ENCODE results near the gene ZNF710.

The ZNF710 gene

DNA sequence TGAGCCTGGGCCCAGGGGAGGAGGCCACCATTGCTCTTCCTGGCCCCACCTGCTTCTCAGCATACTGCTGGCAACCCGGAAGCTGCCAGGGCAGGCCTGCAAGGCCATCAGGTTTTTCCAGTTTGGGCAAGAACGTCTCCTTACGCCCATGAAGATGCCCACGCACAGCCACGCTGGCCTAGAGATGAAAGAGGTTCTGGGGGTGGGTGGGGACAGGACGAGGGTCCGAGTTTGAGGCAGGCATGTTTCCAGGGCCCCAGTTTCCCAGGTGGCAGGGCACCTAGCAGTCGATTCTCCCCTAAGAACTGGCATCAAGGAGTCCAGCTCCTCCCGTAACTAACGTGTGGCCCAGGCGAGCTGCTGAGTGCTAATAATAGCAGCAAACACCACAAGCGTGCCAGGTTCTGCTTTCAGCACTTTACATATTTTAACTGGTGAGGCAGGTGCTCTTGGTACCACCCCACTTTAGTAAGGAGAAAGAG, 45.8 kb downstream of the ZNF710 start:
- Histone ChIP-seq H3K4me2 (ENCODE audit: low read length) (no peak overlapping the region), H3K79me1 (ENCODE audit: low read length) (peaks cover 50% of the 10 kb centered on the region), H2BK5ac (ENCODE audit: low read length) (no peak overlapping the region), H2BK120ac (ENCODE audit: low read depth, low read length) (no peak overlapping the region), H3K56ac (ENCODE audit: low read length) (no peak overlapping the region), H3K27ac (ENCODE audit: low read depth, low read length) (no peak overlapping the region), H4K5ac (ENCODE audit: low read length) (no peak overlapping the region), H4K8ac (ENCODE audit: low read depth, low read length) (no peak overlapping the region), H3K27me3 (ENCODE audit: insufficient read depth, low read length, poor library complexity) (no peaks in the 10 kb centered on the region), H3K36me3 (ENCODE audit: control insufficient read depth, insufficient read depth, low read length) (no peaks in the 10 kb centered on the region), H3K4ac (ENCODE audit: low read depth, low read length) (no peak overlapping the region), H3K9ac (ENCODE audit: low read length) (no peak overlapping the region), H2AK5ac (ENCODE audit: low read length) (no peak overlapping the region), H3K4me3 (ENCODE audit: low read length) (no peak overlapping the region), H3K4me1 (ENCODE audit: control insufficient read depth, low read depth, low read length) (peaks cover 2% of the 10 kb centered on the region), H2BK15ac (replicated peaks; ENCODE audit: low read depth) (no peak overlapping the region), H3K23ac (ENCODE audit: low read length) (no peak overlapping the region), H3K79me2 (ENCODE audit: control insufficient read depth, insufficient read depth, low read length) (peaks cover 10% of the 10 kb centered on the region), H3K18ac (ENCODE audit: low read length) (no peak overlapping the region)
- WGBS (ENCODE audit: extremely low coverage, insufficient coverage, low lambda C conversion rate) = no CpG with 5 or more reads among the region's 12 CpGs
- DNase-seq = no peak

DNA sequence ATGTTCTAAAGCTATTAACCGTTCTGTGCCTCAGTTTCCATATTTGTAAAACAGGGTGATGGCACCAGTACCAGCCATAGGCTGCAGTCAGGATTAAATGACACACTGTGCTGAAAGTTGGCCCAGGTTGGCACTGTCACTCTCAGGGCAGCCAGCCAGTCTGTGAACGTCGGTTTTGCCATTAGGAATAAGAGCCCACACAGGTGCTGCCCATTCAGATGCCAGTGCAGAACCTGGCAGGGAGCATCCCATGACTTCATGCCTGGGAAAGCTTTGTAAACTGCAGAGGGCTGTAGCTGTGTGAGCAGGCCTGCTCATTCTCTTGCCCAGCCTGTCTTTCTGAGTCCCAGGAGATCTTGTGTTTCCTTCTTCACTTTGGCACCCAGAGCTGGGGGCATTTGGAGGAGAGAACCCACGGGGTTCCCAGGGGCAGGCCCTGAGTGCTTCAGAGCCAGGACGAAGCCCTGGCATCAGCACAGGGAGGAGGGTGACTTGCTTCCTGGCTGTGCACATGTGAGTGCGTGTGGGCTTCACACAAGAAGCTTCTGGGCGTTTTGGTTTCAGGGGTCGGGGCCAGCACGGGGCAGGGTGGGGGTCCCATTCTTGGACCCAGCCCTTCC, 46.9 kb downstream of the ZNF710 start:
- Histone ChIP-seq H3K79me1 (ENCODE audit: low read length) (peaks cover 47% of the 10 kb centered on the region), H3K23ac (ENCODE audit: low read length) (no peak overlapping the region), H2BK120ac (ENCODE audit: low read depth, low read length) (no peak overlapping the region), H3K9ac (ENCODE audit: low read length) (no peak overlapping the region), H3K36me3 (ENCODE audit: control insufficient read depth, insufficient read depth, low read length) (no peaks in the 10 kb centered on the region), H3K4me2 (ENCODE audit: low read length) (no peak overlapping the region), H3K4me3 (ENCODE audit: low read length) (no peak overlapping the region), H3K79me2 (ENCODE audit: control insufficient read depth, insufficient read depth, low read length) (peaks cover 7% of the 10 kb centered on the region), H3K18ac (ENCODE audit: low read length) (no peak overlapping the region), H3K56ac (ENCODE audit: low read length) (no peak overlapping the region), H3K27me3 (ENCODE audit: insufficient read depth, low read length, poor library complexity) (no peaks in the 10 kb centered on the region), H2BK5ac (ENCODE audit: low read length) (no peak overlapping the region), H4K8ac (ENCODE audit: low read depth, low read length) (no peak overlapping the region), H3K4me1 (ENCODE audit: control insufficient read depth, low read depth, low read length) (no peaks in the 10 kb centered on the region), H3K4ac (ENCODE audit: low read depth, low read length) (no peak overlapping the region), H2AK5ac (ENCODE audit: low read length) (no peak overlapping the region), H2BK15ac (replicated peaks; ENCODE audit: low read depth) (no peak overlapping the region), H3K27ac (ENCODE audit: low read depth, low read length) (no peak overlapping the region), H4K5ac (ENCODE audit: low read length) (no peak overlapping the region)
- WGBS (ENCODE audit: extremely low coverage, insufficient coverage, low lambda C conversion rate) = no CpG with 5 or more reads among the region's 9 CpGs
- no peak for DNase-seq

DNA sequence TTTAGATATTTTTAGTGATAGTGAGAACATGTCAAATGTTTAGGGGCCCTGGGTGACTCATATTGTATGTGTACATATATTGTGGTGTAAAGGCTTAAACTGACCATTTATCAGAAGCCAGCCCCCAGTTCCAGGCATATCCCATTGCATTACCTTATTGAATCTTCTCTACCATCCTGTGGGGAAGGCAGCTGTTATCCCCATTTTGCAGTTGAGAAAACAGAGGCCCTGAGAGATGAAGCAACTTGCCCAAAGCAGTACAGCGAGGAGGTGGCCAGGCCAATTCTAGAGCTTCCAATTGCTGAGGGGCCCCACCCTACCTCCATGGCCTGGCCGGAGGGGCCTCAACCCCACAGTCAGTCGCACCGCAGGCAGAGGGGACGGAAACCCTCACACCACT, 47.9 kb downstream of the ZNF710 start:
- Histone ChIP-seq H2BK15ac (replicated peaks; ENCODE audit: low read depth) (no peak overlapping the region), H3K27ac (ENCODE audit: low read depth, low read length) (no peak overlapping the region), H4K5ac (ENCODE audit: low read length) (no peak overlapping the region), H3K56ac (ENCODE audit: low read length) (no peak overlapping the region), H3K4me2 (ENCODE audit: low read length) (no peak overlapping the region), H3K4me3 (ENCODE audit: low read length) (no peak overlapping the region), H3K23ac (ENCODE audit: low read length) (peak overlapping the region; percentile 57), H3K4ac (ENCODE audit: low read depth, low read length) (no peak overlapping the region), H2BK120ac (ENCODE audit: low read depth, low read length) (no peak overlapping the region), H3K36me3 (ENCODE audit: control insufficient read depth, insufficient read depth, low read length) (no peaks in the 10 kb centered on the region), H3K4me1 (ENCODE audit: control insufficient read depth, low read depth, low read length) (peaks cover 1% of the 10 kb centered on the region), H3K9ac (ENCODE audit: low read length) (no peak overlapping the region), H2BK5ac (ENCODE audit: low read length) (no peak overlapping the region), H3K79me2 (ENCODE audit: control insufficient read depth, insufficient read depth, low read length) (peaks cover 6% of the 10 kb centered on the region), H3K18ac (ENCODE audit: low read length) (no peak overlapping the region), H2AK5ac (ENCODE audit: low read length) (no peak overlapping the region), H3K79me1 (ENCODE audit: low read length) (peaks cover 47% of the 10 kb centered on the region), H3K27me3 (ENCODE audit: insufficient read depth, low read length, poor library complexity) (no peaks in the 10 kb centered on the region), H4K8ac (ENCODE audit: low read depth, low read length) (no peak overlapping the region)
- no CpG with 5 or more reads among the region's 5 CpGs for WGBS (ENCODE audit: extremely low coverage, insufficient coverage, low lambda C conversion rate)
- DNase-seq = no peak

DNA sequence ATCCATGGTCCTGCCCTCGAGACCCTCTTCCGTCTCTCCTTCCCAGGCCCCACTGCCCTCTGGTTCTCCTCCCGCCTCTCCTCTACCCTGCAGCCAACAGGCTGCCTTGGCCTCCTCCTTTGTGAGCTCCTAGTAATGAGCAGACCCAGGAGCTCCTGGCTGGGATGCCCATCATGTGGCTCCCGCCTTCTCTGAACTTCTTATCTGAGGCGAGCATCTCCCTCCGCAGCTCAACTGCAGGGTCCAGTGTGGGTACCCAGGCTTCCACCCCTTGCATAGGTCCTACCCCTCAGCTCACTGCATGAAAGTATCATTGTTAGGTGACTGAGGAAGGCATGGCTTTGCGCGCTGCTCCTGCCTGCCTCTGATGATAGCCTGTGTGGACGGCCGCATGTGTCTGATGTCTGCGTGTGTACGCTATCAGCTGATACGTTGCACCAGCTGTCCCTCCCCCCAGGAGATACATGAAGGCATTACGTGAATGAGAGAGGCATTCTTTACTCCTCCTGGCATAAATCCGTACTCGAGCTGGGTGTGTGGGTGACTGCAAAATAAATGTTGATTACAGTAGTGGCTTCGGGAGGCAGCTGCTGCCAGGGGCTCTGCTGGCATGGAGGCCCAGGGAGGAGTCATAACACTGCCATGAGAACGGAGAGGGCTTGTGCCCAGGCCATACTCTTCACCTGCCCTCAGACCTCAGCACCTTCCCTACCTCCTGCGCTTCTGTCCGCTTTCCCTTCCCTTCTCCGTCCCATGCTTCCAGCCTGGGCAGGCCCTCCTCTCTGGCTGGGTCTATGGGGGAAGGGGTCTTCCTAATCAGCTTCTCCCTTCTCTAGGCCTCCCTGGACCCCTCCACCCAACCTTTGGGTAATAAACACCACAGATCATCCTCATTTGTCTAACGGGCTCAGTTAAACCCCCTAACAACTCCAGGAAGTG, 48.8 kb downstream of the ZNF710 start:
- no peak overlapping the region for H3K27ac ChIP-seq (ENCODE audit: low read depth, low read length)
- no peak overlapping the region for H2BK120ac ChIP-seq (ENCODE audit: low read depth, low read length)
- no peak overlapping the region for H3K4ac ChIP-seq (ENCODE audit: low read depth, low read length)
- H3K27me3 ChIP-seq (ENCODE audit: insufficient read depth, low read length, poor library complexity) = no peaks in the 10 kb centered on the region
- no peak overlapping the region for H3K4me3 ChIP-seq (ENCODE audit: low read length)
- H3K9ac ChIP-seq (ENCODE audit: low read length) = no peak overlapping the region
- peaks cover 6% of the 10 kb centered on the region for H3K79me2 ChIP-seq (ENCODE audit: control insufficient read depth, insufficient read depth, low read length)
- H3K79me1 ChIP-seq (ENCODE audit: low read length) = peaks cover 43% of the 10 kb centered on the region
- no peak for DNase-seq
- H3K23ac ChIP-seq (ENCODE audit: low read length) = no peak overlapping the region
- H4K5ac ChIP-seq (ENCODE audit: low read length) = no peak overlapping the region
- H3K18ac ChIP-seq (ENCODE audit: low read length) = no peak overlapping the region
- H2BK5ac ChIP-seq (ENCODE audit: low read length) = no peak overlapping the region
- no peaks in the 10 kb centered on the region for H3K36me3 ChIP-seq (ENCODE audit: control insufficient read depth, insufficient read depth, low read length)
- no peak overlapping the region for H3K4me2 ChIP-seq (ENCODE audit: low read length)
- no peak overlapping the region for H4K8ac ChIP-seq (ENCODE audit: low read depth, low read length)
- WGBS (ENCODE audit: extremely low coverage, insufficient coverage, low lambda C conversion rate) = no CpG with 5 or more reads among the region's 22 CpGs
- H2AK5ac ChIP-seq (ENCODE audit: low read length) = no peak overlapping the region
- peaks cover 7% of the 10 kb centered on the region for H3K4me1 ChIP-seq (ENCODE audit: control insufficient read depth, low read depth, low read length)
- H3K56ac ChIP-seq (ENCODE audit: low read length) = no peak overlapping the region
- H2BK15ac ChIP-seq (replicated peaks; ENCODE audit: low read depth) = no peak overlapping the region

DNA sequence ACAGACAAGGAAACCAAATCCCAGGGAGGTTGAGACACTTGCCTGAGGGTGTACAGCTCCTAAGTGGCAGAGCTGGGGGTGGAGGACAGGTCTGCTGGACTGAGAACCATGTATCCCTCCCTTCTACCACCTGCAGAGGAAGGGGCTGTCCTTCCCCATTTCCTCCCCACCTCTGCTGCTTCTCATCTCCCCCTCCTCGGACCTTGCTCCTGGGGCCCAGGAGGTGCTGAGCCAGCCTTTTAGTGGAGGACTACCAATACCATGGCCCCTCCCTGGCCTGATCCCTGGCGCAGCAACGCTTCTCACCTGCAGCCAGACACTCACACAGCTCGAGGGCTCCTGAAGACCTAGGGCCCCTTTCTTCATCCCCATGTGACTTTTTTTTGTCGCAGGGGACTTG, 50.8 kb downstream of the ZNF710 start:
- no peak overlapping the region for H3K18ac ChIP-seq (ENCODE audit: low read length)
- H3K23ac ChIP-seq (ENCODE audit: low read length) = no peak overlapping the region
- H3K4me3 ChIP-seq (ENCODE audit: low read length) = no peak overlapping the region
- H3K4me1 ChIP-seq (ENCODE audit: control insufficient read depth, low read depth, low read length) = peaks cover 7% of the 10 kb centered on the region
- no peak overlapping the region for H2BK5ac ChIP-seq (ENCODE audit: low read length)
- H3K4ac ChIP-seq (ENCODE audit: low read depth, low read length) = no peak overlapping the region
- no peak for DNase-seq
- no peak overlapping the region for H3K56ac ChIP-seq (ENCODE audit: low read length)
- H3K79me2 ChIP-seq (ENCODE audit: control insufficient read depth, insufficient read depth, low read length) = peaks cover 7% of the 10 kb centered on the region
- H3K27ac ChIP-seq (ENCODE audit: low read depth, low read length) = no peak overlapping the region
- no peak overlapping the region for H4K5ac ChIP-seq (ENCODE audit: low read length)
- H3K9ac ChIP-seq (ENCODE audit: low read length) = no peak overlapping the region
- no CpG with 5 or more reads among the region's 5 CpGs for WGBS (ENCODE audit: extremely low coverage, insufficient coverage, low lambda C conversion rate)
- no peak overlapping the region for H2BK15ac ChIP-seq (replicated peaks; ENCODE audit: low read depth)
- no peak overlapping the region for H4K8ac ChIP-seq (ENCODE audit: low read depth, low read length)
- H3K4me2 ChIP-seq (ENCODE audit: low read length) = no peak overlapping the region
- H3K27me3 ChIP-seq (ENCODE audit: insufficient read depth, low read length, poor library complexity) = no peaks in the 10 kb centered on the region
- no peak overlapping the region for H2AK5ac ChIP-seq (ENCODE audit: low read length)
- H2BK120ac ChIP-seq (ENCODE audit: low read depth, low read length) = no peak overlapping the region
- no peaks in the 10 kb centered on the region for H3K36me3 ChIP-seq (ENCODE audit: control insufficient read depth, insufficient read depth, low read length)
- peaks cover 30% of the 10 kb centered on the region for H3K79me1 ChIP-seq (ENCODE audit: low read length)

All from mesendoderm (in vitro differentiated cells).